LNCaP clone FGC (cell line): ENCODE measurements around the gene SLAMF1.
"Not testable (repeated sequence)": the region's sequence is repeated elsewhere in the genome, so short reads cannot be mapped to it uniquely, and the experiment has no call there.

Experiments
- DNase-seq: peaks from one replicate; pipeline ENCODE4 v3.0.0-alpha.2; 2011; ENCODE audit warnings: low read depth
- H3K4me3 ChIP-seq: 2 replicates; pipeline ENCODE4 v1.5.1; 2011; ENCODE audit warnings: mild to moderate bottlenecking, low read depth, low read length, control low read depth
- CTCF ChIP-seq: IDR thresholded peaks from 2 replicates; pipeline ENCODE4 v1.5.1; 2012; ENCODE audit warnings: mild to moderate bottlenecking; ENCODE audit not compliant: control insufficient read depth, insufficient read depth; ENCODE audit errors: extremely low read depth

Gene SLAMF1

GRCh38 chr1:160652924-160653619 lies 6.2 kb upstream of the SLAMF1 start:
- H3K4me3 ChIP-seq: no peak overlapping the region
- no peak for DNase-seq
- no peak for TF ChIP-seq CTCF

GRCh38 chr1:160652065-160652641 lies 5.3 kb upstream of the SLAMF1 start:
- not testable (repeated sequence) for H3K4me3 ChIP-seq, DNase-seq

GRCh38 chr1:160651433-160652064 lies 4.7 kb upstream of the SLAMF1 start:
- DNase-seq: no peak
- no peak overlapping the region for H3K4me3 ChIP-seq
- no peak for TF ChIP-seq CTCF

GRCh38 chr1:160647329-160647720 lies 481 bp upstream of the SLAMF1 start:
- no peak overlapping the region for H3K4me3 ChIP-seq
- no peak for TF ChIP-seq CTCF
- DNase-seq: no peak

GRCh38 chr1:160646180-160646579 lies 664 bp downstream of the SLAMF1 start:
- no peak overlapping the region for H3K4me3 ChIP-seq

GRCh38 chr1:160645386-160646130 lies 1.3 kb downstream of the SLAMF1 start:
- no peak overlapping the region for H3K4me3 ChIP-seq
- DNase-seq: no peak
- no peak for TF ChIP-seq CTCF

More at GRCh38 chr1:160646180-160646579, 664 bp downstream of the SLAMF1 start:
- no peak for TF ChIP-seq CTCF
- no peak for DNase-seq

- TF ChIP-seq CTCF: no peak
- no peak for DNase-seq
- H3K4me3 ChIP-seq: no peak overlapping the region
These were observed 2.4 kb downstream of the SLAMF1 start for GRCh38 chr1:160644399-160644798.
